ENCODE measurements around the gene MISP3.

DNA sequence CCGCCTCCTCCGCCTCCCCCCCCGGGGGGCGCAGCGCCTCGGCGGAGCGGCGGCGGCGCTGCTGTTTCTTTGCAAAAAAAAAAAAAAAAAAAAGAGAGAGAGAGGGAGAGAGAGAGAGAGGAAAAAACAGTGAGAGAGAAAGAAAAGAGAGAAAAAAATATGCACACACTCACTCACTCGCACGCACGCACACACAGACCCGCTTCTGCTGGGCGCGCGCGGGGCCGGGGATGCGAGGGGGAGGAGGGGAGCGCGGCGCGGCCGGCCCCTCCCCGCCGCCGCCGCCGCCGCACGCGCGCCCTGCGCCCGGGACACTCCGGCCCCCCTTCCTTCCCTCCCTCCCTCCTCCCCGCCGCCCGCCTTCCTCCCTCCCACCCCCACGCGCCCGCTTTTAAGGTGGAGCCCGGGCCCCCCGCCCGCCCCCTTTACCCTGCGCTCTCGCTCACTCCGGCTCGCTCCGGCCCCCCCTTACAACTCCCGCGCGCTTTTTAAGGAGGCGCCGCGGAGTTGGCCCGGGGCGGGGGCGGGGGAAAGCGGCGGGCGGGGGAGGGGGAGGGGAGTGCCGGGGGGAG lies 18.0 kb downstream of the MISP3 start, which contains the start of gene SAMD1:
- TF ChIP-seq, protein P1, sequence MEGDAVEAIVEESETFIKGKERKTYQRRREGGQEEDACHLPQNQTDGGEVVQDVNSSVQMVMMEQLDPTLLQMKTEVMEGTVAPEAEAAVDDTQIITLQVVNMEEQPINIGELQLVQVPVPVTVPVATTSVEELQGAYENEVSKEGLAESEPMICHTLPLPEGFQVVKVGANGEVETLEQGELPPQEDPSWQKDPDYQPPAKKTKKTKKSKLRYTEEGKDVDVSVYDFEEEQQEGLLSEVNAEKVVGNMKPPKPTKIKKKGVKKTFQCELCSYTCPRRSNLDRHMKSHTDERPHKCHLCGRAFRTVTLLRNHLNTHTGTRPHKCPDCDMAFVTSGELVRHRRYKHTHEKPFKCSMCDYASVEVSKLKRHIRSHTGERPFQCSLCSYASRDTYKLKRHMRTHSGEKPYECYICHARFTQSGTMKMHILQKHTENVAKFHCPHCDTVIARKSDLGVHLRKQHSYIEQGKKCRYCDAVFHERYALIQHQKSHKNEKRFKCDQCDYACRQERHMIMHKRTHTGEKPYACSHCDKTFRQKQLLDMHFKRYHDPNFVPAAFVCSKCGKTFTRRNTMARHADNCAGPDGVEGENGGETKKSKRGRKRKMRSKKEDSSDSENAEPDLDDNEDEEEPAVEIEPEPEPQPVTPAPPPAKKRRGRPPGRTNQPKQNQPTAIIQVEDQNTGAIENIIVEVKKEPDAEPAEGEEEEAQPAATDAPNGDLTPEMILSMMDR (IDR thresholded peaks at IDR 0.05): no peak
- TF ChIP-seq POLR2A (IDR thresholded peaks at IDR 0.05): no peak

Measured in heart left ventricle (tissue), 13 donors.